HG03521 (cell line): ENCODE data around the gene C1orf167.

Experiments
- ATAC-seq: cut with Tn5 transposase; IDR thresholded peaks from one replicate; pipeline ENCODE4 v1.9.1; 2021; ENCODE audit warnings: mild to moderate bottlenecking, moderate library complexity; ENCODE audit not compliant: unreplicated experiment

C1orf167 gene

DNA sequence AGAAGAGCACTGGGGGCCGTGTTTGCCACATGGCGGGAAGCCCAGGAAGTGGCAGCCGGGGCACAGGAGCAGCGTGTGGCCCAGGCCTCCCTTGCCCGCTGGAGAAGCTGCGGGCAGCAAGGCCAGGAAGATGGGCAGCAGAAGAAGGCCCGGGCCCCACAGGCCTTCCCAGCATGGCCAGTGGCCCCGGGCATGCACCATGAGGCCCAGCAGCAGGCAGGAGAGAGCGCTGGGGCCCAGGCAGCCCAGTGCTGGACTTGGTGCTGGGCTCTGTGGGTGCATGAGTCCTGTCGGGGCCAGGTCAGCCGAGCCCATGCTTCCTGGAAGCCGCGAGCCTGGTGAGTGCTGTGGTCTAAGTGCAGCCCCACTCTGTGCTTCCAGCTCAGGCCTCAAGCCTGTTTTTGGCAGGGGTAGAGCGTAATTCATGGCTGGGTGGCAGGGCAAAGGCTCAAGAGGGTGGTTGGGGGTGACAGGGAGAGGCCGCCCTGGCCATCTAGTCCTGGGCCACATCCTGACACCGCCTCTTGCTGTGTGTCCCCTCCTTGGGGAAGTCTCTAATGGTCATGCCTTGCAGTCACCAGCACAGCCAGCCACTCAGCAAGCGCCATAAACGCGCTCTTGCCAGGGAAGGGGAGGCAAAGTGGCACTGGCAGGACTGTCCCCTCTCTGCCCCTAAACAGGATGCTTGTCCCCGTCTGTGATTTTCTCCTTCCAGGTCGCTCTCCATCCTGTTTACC lies 22.4 kb downstream of the C1orf167 start:
- ATAC-seq = no peak

DNA sequence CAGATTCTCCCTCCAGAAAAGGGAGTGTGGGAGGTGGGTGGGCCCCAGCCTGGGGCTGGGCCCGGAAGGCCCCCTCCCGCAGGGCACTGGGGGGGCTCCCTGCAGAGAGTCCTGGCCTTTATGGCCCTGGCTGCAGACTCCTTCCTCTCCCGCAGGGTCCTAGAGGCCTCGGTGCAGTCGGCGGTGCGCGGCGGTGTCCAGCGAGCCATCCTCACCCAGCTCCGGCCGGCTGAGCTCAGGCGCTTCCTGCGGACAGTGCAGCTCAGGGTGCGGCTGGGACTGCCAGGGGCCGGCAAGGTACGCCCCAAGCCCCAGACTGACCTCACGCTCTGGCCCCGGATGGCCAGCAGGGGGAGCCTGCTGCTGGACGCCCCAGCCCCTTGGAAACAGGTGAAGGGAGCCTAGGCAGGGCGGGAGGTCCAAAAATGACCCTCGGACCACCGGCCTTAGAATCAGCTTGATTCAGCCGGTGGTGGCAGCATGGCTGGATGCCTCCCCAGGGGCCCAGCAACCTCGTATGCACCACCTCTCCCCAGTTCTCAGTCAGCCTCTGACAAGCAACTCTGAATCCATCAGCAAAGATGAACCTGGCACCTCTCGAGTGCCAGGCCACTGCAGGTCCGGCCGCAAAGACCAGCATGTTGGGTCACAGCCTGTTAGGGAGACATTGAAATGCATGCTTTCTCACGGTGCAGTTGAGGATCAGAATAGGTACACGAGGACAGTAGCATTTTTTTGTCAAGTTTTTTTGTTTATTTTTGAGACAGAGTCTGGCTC lies 23.2 kb downstream of the C1orf167 start:
- ATAC-seq = no peak

DNA sequence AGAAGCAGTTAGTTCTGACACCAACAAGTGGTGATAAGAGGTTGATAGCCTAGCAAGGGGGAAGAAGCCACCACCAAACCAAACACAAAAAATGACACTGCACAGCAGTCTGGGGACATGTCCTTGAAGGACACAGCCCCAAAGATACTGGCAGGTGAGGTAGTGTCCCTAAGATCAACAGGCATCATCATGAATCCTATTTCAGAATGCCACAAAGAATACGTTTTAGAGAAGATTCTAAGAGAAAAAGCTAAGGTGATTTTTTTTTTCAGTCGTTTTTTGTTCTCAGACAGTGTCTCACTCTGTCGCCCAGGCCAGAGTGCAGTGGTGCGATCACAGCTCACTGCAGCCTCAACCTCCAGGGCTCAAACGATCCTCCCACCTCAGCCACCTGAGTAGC lies 24.2 kb downstream of the C1orf167 start:
- no peak for ATAC-seq

DNA sequence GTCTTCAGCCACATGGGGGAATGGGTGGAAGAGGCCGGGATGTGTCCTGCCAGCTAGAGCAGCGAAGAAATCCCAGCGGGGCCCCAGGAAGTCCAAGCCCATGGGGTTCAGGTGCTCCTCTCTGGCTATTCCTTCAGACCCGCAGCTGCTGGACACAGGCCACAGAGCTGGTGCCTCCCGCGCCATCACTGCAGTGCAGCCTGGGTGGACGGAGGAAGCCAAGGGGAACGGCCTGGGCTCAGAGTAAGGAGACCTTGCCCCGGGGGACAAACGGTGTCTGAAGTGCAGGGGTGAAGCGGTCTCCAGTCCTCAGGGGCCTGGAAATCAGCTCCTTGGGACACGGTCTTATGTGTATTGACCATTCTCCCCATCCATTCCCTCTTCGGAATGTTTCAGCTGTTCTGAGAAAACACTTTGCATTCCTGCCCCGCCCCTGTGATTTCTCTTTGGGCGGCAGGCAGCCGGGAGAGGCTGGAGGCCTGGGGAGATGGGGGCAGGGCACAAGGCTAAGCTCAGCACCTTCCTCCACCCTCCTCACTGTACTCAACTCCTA lies 25.3 kb downstream of the C1orf167 start:
- no peak for ATAC-seq

DNA sequence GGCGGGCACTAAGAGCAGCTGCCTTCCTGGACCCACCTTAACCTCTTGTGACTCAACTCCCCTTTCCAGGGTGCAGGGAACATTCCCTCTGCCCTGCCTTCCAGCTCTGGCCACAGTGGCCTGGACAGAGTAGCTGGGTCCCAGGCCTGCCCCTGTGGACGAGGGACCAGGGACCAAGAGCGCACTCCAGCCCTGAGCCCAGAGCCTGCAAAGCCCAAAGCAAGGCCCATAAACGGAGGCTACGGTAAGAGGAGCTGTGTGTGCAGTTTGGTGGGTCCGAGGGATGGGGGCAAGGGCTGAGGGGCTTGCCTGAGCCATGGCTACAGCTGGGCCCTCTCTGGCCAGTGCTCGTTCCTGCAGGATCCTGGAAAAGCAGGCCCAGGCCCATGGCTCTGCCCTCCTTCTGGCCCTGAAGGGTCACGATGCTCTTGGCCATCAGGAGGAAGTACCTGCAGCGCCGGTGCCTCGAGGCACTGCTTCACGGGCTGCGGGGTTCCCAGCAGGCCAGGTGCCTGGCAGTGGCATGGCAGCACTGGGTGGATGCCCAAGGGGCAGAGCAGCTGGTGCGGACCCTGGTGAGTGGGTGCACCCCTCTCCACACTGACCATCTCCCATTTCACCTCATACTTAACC lies 25.9 kb downstream of the C1orf167 start:
- ATAC-seq = no peak

DNA sequence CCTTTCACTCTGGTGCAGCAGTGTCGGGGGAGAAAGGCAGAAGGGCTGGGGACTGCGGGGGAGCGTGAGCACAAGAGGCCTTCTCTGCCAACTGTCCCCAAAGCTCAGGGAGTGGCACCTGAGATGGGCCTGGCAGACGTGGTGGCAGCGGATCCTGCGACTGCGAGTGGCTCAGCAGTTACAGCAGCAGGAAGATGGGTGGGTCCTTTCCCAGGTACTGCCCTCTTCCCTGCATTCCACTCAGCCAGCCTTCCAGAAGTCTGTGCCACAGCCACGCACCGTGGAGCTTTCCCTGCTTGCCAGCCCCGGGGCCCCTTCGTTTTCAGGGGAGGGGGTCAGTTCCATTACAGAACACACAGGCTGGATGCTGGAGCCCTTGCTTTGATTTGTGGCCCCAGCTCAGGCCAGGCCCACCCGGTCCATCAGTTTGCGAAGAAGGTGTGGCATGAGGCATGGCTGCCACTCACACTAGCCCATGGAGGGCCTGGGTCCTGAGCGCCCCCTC lies 26.6 kb downstream of the C1orf167 start:
- ATAC-seq = no peak

DNA sequence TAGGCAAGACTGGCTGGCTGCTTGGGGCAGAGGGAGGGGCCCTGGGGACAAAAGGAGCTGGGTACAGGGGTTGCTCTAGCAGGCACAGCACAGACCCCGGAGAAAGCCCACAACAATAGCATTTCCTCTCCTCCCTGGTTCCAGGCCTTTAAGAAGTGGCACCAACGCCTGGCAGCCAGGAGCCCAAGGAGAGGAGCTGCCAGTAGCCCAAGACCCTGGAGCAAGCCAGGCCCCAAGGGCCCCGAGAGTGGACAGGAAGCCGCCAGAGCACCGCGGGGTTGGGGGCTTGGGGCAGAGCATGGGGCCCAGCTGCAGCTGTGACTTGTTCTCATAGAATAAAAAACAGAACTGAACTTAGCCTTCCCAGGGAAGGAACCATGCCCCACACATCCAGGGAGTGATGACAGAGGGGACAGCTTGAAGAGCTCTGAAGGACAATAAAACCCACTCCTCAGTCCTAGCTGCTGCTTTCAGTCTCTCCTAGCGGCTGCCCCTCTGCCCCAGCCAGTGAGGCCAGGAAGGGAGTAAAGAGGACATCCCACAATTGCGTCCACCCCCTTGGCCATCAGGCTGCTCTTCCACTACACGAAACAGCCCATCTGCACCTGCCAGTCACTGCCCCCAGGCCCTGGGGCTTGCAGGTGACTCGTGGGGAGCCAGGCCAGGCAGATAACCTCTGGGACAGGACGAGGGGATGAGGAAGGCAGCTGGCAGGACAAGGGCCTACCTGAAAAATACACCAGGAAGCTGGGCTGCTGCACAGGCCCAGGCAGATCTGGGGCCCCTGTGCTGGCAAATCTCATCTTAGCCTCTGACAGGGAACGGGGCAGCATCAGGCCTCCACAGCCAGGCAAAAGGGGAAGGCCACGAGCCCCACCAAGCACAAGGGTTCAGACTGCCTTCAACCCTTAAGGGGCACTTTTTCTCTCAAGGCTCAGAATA lies 27.4 kb downstream of the C1orf167 start:
- no peak for ATAC-seq

DNA sequence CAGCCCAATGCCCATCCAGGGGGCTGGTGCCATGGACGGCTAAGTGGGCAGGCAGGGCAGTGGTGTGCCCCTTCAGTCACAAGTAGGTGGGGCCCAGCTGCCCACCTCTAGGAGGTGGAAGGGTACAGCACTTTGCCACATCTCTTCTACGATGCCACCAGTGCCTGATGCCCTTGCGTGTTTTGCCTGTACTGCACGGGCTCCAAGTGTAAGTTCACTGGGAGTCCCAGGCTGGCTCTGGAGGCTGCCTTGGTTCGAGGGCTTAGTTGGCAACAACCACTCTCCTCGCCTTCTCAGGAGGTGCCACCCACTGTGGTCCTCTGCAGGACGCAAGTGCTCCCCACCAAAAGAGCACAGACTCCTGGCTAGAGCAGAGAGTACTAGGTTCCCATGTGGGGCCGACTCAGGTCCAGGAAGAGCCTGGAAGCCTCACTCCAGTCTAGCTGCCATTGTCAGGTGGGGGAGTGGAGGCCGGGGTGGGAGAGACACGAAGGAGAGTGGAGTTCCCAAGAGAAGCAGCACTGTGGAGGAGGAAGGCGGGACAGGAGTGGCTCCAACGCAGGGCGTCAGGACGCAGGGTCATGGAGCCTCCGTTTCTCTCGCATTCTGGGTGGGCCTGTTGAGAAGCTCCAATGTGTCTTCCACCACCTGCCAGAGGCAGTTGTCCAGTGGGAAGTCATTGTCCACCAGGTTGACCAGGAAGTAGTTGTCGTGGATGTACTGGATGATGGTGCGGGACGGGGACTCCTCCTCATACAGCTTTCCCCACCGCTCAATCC lies 28.3 kb downstream of the C1orf167 start:
- no peak for ATAC-seq

DNA sequence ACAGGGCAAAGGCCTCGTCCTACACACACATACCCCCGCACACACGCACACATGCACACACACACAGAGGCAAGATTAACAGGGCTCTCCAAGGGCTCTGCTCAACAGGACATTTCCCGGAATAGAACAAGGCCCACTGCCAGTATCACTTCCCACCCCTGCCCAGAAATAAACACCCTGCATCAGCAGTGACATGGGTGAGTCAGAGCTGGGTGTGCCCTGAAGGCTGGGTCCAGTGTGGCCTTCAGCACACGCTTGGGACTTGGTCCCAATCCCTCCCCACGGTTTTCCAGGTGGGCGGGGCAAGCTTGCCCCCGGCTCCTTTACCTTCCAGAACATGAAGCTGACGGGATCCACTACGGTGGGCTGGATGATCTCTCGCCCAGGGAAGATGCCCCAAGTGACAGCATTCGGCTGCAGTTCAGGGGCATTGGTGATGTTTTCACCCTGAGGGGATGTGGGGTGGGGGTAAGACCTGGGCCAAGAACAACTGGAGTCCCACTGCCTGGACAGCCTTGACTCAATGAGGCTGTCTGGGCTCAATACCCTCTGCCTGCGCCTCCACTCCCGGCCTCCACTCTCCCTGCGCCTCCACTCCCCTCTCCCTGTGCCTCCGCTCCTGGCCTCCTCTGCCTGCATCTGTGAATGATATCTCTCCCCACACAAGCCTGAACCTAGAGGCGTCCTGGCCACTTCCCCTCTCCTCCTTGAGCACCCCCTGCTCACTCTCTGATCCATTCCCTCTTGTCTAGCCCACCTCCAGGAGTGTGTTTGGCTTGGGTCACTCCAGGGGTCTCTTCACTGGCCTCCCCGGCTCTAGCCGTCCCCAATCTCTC lies 29.1 kb downstream of the C1orf167 start:
- no peak for ATAC-seq

DNA sequence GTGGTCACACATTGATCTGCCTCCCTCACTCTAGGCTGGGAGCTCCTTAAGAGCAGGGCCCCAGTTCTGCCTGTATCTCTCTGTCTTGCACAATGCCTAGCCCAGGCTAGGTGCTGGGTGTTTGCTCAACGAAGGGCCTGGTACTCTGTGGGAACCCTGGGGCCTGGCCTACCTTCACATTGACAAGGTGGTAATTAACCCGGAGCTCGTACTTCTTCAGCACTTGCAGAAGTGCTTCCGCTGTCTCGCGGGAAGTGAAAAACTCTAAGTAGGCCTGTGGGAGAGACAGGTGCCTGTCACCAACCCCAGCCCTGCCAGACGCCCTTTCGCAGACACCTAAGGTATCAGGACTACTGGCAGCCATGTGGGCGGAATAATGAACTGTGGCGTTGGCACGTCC lies 30.1 kb downstream of the C1orf167 start:
- ATAC-seq = no peak

DNA sequence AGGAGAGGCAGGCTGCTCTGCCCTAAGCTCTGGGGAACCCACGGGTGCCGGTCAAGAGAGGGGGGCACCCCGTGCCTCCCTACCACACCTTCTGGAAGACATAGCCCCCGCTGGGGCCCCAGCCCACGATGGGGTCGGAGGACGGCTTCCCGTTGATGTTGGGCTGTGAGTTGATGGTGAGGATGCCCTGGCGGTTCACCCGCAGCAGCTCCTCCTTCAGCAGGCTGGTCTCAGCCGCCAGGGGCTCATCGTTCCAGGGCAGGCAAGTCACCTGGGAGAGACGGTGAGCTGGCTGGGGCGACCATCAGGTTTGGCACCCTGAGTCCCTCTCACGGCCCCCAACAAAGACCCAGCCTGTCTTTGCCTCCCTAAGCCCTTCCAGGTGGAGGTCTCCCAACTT lies 31.8 kb downstream of the C1orf167 start:
- ATAC-seq = no peak

DNA sequence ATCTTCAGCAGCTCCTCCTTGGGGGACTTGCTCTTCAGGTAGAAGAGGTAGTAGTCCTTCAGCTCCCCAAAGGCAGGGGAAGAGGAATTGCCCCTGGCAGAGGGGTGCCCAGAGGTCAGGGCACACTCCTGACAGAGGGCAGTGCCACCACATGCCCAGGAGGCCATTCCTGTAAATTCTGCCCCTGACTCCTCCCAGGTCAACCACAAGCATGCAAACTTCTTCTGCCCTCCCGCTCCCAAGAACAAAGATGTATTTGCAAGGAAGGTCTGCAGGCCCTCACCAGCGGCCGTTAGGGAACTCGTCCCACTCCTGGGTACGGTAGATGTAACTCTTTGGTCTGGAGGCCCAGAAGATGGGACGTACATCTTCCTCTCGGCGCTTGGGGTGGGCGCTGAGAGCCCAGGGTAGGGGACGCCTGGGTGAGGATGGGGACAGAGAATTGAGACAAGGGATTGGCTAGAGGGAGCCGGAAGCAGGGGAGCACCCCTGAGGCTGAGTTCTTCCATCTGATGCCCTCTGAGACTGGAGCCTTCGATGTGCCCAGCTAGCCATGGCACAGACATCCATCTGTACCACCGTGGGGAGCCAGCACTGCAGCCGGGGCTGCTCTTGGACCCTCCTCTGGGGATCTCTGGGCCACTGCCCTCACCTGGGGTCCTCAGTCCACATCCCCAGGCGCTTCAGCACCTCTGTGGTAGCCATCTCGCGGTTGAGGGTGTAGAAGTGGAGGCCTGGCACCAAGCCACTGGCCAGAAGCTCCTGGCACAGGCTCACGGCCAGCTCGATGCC lies 32.6 kb downstream of the C1orf167 start:
- ATAC-seq = no peak

DNA sequence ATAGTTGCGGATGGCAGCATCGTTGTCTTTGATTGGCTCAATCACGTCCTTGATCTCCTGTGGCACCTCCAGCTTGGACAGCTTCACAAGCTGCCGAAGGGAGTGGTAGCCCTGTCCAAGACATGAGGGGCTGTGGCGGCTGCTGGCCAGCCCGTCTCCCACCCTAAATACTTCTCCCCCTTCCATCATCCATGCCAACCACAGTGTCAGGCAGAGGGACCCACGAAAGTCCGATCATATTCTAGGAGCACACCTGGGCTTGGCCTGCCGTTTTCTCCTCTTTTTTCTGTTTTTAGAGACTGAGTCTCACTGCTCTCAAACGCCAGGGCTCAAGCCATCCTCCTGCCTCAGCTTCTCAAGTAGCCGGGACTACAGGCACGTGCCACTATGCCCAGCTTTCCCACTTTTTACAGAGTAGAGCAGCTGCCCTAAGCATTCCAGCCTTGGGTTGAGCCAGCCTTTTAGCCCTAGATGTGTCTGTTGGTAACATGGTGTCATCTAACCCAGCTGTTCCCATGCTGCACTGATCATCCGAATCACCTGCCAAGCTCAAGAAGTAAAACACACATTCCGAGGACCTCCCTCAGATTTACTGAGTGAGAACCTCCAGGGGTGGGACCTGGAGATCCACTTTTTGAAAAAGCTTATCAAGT lies 33.4 kb downstream of the C1orf167 start:
- no peak for ATAC-seq

DNA sequence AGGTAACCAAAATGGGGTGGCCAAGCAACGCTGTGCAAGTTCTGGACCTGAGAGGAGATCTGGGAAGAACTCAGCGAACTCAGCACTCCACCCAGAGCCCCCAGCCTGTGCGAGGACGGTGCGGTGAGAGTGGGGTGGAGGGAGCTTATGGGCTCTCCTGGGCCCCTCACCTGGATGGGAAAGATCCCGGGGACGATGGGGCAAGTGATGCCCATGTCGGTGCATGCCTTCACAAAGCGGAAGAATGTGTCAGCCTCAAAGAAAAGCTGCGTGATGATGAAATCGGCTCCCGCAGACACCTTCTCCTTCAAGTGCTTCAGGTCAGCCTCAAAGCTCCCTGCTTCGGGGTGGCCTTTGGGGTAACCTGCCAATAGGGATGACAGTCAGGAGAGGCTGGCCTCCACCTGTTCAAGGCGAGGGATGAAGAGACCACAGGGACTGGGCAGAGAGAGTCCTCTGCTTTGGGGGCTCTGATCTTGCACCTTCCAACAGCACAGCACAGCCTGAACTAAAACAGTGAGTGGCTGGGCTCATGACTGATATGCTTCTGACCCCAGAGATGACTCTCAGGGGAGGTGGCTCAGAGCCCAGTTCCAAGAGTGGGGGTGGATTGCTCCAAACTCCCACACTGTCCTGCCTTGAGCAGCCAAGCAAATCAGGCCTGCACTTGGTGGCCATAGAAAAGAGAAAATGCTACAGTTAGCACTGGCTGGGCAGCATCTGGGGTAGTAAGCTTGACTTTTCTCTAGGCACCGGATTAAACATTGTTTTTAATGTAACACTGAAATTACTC lies 34.2 kb downstream of the C1orf167 start:
- no peak for ATAC-seq

DNA sequence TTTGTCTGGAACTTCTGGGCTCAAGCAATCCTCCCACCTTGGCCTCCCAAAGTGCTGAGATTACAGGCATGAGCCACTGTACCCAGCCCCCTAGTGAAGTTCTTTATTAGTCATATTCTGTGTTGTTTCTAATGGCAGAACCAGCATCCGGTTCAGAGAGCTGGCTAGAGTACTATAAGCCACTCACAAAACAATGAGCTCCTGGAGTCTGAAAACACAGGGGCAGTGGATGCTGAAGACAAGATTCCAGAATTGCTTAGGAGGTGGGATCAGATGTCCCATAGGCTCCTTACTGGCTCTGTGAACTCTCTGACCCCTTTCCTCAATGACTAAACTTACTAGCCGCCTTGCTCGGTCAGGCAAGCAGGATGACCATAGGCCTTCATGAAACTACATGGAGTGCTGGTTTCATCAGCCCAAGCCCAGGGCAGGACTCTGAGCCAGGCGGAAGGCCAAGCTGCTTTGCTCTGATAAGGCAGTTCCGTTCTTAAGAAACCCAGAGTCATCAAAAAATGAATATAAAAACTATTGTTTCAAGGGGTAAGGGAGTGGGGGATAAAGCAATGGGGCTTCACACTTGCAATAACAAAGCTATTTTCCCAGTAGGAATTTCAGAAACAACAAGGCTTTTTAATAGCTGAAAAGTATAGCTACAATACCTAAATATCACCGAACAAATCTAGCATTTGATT lies 35.7 kb downstream of the C1orf167 start:
- no peak for ATAC-seq

DNA sequence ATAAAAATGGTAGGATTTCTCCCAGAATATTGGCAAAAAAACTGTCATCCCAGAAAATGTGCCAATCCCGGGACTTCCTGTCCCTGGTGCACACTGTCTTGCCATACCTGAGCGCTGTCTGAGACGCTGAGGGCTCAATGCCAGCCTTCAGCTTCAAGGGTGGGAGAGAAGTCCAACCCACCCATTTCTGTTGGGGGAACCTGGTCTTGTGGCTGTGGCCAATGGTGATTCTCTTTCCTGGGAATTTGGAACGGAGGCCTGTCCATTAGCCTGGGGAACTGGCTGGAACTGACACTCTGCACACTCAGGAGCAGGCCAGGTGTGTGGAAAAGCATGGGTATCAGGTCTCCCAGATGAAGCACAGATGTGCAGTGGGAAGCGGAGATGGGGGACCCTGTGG lies 37.1 kb downstream of the C1orf167 start:
- no peak for ATAC-seq
